GM10248 (cell line): ENCODE measurements around the gene LYPD3.

ENCODE experiments used
- CTCF ChIA-PET: fragments of 300-600 bp; sonication (Branson Sonifier 250); formaldehyde crosslinking; extraction: SDS; loops from one replicate; lab custom pipeline; 2021; ENCODE audit warnings: antibody characterized with exemption; lab: Yijun Ruan, JAX
- POLR2A ChIA-PET: fragments of 350-650 bp; sonication (Branson Sonifier 250); formaldehyde crosslinking; extraction: SDS; loops from one replicate; lab custom pipeline; 2020; ENCODE audit warnings: antibody characterized with exemption; lab: Yijun Ruan, JAX
- DNase-seq: peaks from one replicate; pipeline ENCODE4 v3.0.0; 2012; ENCODE audit errors: extremely low spot score
- TF ChIP-seq, protein P1 (sequence below): IDR thresholded peaks from 2 replicates; pipeline ENCODE4 v1.5.1; 2012; ENCODE audit warnings: mild to moderate bottlenecking, low read depth; ENCODE audit errors: extremely low read depth, missing control alignments, control extremely low read depth

The LYPD3 gene

DNA sequence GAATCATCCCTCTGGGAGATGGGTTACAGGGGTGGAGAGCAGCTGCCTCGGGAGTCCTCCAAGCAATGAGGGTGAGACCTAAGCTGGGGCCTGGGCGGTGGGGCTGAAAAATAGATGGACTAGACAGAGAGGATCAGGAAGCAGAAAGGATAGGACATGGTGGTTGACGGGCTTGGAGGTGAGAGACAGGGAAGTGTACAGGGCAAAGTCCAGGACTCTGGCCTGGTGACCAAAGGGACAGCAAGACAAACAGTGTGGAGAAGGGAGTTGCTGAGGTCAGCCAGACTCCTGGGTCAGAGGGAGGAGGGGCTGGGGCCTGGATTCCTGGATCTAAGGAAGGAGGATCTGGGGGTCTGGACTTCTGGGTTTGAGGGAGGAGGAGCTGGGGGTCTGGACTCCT, 33.6 kb upstream of the LYPD3 start:
- ChIA-PET POLR2A (interaction anchor here (0.5 to 0.6 kb wide), 2 partner anchors 11 to 40 kb away, joined by 3 read pairs; no protein-coding TSS in a partner anchor), CTCF (interaction anchor here (0.9 to 1.5 kb wide), 3 partner anchors 20 to 56 kb away, joined by 3 to 6 read pairs (median 4); no protein-coding TSS in a partner anchor)
- no peak for DNase-seq
- TF ChIP-seq, protein P1, sequence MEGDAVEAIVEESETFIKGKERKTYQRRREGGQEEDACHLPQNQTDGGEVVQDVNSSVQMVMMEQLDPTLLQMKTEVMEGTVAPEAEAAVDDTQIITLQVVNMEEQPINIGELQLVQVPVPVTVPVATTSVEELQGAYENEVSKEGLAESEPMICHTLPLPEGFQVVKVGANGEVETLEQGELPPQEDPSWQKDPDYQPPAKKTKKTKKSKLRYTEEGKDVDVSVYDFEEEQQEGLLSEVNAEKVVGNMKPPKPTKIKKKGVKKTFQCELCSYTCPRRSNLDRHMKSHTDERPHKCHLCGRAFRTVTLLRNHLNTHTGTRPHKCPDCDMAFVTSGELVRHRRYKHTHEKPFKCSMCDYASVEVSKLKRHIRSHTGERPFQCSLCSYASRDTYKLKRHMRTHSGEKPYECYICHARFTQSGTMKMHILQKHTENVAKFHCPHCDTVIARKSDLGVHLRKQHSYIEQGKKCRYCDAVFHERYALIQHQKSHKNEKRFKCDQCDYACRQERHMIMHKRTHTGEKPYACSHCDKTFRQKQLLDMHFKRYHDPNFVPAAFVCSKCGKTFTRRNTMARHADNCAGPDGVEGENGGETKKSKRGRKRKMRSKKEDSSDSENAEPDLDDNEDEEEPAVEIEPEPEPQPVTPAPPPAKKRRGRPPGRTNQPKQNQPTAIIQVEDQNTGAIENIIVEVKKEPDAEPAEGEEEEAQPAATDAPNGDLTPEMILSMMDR, result no peak

DNA sequence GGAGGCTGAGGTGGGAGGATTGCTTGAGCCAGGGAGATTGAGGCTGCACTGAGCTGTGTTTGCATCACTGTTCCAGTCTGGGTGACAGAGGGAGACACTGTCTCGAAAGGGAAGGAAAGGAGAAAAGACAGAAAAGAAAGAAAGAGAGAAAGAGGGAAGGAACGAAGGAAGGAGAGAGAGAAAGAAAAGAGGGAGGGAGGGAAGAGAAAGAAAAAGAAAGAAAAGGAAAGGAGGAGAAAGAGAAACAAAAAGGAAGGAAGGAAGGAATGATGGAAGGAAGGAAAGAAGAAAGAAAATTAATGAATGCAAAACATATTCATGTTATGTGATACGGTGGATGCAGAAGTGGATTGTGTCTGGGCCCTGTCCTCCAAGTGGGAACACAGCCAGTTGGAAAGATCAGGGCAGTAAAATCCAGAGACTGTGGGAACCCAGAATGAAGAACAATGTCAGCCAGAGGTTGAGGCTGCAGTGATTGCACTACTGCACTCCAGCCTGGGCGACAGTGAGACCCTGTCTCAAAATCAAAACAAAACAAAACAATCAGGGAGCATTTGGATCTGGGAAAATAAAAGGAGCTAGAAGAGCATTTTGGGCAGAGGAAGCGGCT, 32.9 kb upstream of the LYPD3 start:
- CTCF ChIA-PET, result interaction anchor here (0.6 to 1.5 kb wide), 4 partner anchors 21 to 57 kb away, joined by 3 to 6 read pairs (median 4); no protein-coding TSS in a partner anchor
- TF ChIP-seq, protein P1, result no peak
- POLR2A ChIA-PET, result interaction anchor here (1.1 kb wide), 1 partner anchor 15 kb away, joined by 4 read pairs; no protein-coding TSS in a partner anchor
- no peak for DNase-seq

GRCh38 chr19:43496960-43497359, 31.6 kb upstream of the LYPD3 start:
- TF ChIP-seq, protein P1, result no peak
- DNase-seq, result no peak
- POLR2A ChIA-PET, result interaction anchor here (0.7 kb wide), 1 partner anchor 62 kb away, joined by 3 read pairs; no protein-coding TSS in a partner anchor
- CTCF ChIA-PET, result interaction anchor here (1.9 kb wide), 1 partner anchor 50 kb away, joined by 8 read pairs; no protein-coding TSS in a partner anchor

- TF ChIP-seq, protein P1, result no peak
- ChIA-PET CTCF (interaction anchor here (0.9 to 2.3 kb wide), 6 partner anchors 9 to 48 kb away, joined by 3 to 8 read pairs (median 5); partner anchors contain the start of gene PHLDB3), POLR2A (no interaction called here)
- no peak for DNase-seq
Observed at GRCh38 chr19:43495082-43495481, 29.7 kb upstream of the LYPD3 start.

- CTCF ChIA-PET, result interaction anchor here (1.1 to 3.1 kb wide), 3 partner anchors 29 to 58 kb away, joined by 3 to 10 read pairs (median 4); no protein-coding TSS in a partner anchor
- no peak for DNase-seq
Observed at GRCh38 chr19:43490759-43491158, 25.4 kb upstream of the LYPD3 start.

DNA sequence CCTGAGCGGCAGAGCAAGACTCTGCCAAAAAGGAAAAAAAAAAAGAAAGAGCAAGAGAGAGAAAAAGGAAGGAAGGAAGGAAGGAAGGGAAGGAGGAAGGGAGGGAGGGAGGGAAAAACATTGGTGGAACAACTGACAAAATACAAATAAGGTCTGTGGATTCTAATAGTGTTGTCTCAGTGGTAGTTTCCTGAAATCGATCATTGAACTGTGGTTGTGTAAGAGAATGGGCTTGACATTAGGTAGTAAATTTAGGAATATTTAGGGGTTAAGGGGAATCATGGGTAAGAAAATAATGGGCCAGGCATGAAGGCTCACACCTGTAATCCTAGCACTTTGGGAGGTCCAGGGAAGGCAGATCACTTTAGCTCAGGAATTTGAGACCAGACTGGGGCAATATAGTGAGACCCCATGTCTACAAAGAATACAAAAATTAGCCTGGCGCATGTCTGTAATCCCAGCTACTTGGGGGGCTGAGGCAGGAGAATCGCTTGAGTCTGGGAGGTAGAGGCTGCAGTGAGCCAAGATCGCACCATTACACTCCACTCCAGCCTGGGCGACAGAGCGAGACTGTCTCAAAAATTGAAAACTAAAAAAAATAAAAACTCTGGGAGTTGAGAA, 24.7 kb upstream of the LYPD3 start:
- DNase-seq, result no peak
- ChIA-PET CTCF (interaction anchor here (0.8 to 3.1 kb wide), 4 partner anchors 24 to 57 kb away, joined by 3 to 10 read pairs (median 4); no protein-coding TSS in a partner anchor), POLR2A (no interaction called here)
- TF ChIP-seq, protein P1, result no peak

More at GRCh38 chr19:43490759-43491158, 25.4 kb upstream of the LYPD3 start:
- TF ChIP-seq, protein P1, result no peak
- POLR2A ChIA-PET, result interaction anchor here (0.6 kb wide), 1 partner anchor 34 kb away, joined by 4 read pairs; no protein-coding TSS in a partner anchor
